GM12872 (cell line): Measurements from ENCODE around the gene SPPL2B.

Source experiments
- CTCF ChIP-seq: IDR thresholded peaks from 3 replicates; pipeline ENCODE4 v1.5.1; 2011; ENCODE audit warnings: low read depth, mild to moderate bottlenecking, low read length, moderate library complexity; ENCODE audit not compliant: insufficient read depth

Gene SPPL2B

GRCh38 chr19:2287585-2288337 lies 40.7 kb upstream of the SPPL2B start:
- TF ChIP-seq CTCF: no peak

- TF ChIP-seq CTCF: no peak
These were observed 40.1 kb upstream of the SPPL2B start for GRCh38 chr19:2288338-2288817.

GRCh38 chr19:2288818-2289713 lies 39.4 kb upstream of the SPPL2B start:
- no peak for TF ChIP-seq CTCF

GRCh38 chr19:2289714-2290435 lies 38.6 kb upstream of the SPPL2B start:
- TF ChIP-seq CTCF: no peak

GRCh38 chr19:2290441-2291184 lies 37.9 kb upstream of the SPPL2B start:
- no peak for TF ChIP-seq CTCF

GRCh38 chr19:2291185-2291751 lies 37.2 kb upstream of the SPPL2B start:
- no peak for TF ChIP-seq CTCF
